CD4-positive, alpha-beta T cell treated with Interleukin-10 for 1 hour (primary cell): ENCODE data around the gene HS3ST2.

Experiments used
- DNase-seq: peaks from one replicate; pipeline ENCODE4 v3.0.0-alpha.2; 2020

The HS3ST2 gene

GRCh38 chr16:22813948-22814710 is at the start of gene HS3ST2:
HS3ST2 (plus strand) TSS chr16:22814162; CDS start chr16:22814611, 449 bp downstream.
- no peak for DNase-seq

GRCh38 chr16:22764662-22765327 is 49.2 kb upstream of the HS3ST2 start:
- no peak for DNase-seq

GRCh38 chr16:22765479-22765878 is 48.5 kb upstream of the HS3ST2 start:
- no peak for DNase-seq

- DNase-seq = no peak
Measured at GRCh38 chr16:22770866-22771265, 43.1 kb upstream of the HS3ST2 start.

GRCh38 chr16:22771551-22771950 is 42.4 kb upstream of the HS3ST2 start:
- no peak for DNase-seq

GRCh38 chr16:22775220-22775922 is 38.6 kb upstream of the HS3ST2 start:
- no peak for DNase-seq

GRCh38 chr16:22781480-22781879 is 32.5 kb upstream of the HS3ST2 start:
- no peak for DNase-seq

GRCh38 chr16:22782314-22782713 is 31.6 kb upstream of the HS3ST2 start:
- no peak for DNase-seq

- DNase-seq = no peak
Measured at GRCh38 chr16:22784690-22785214, 29.2 kb upstream of the HS3ST2 start.

- DNase-seq = no peak
Measured at GRCh38 chr16:22785552-22785951, 28.4 kb upstream of the HS3ST2 start.

- DNase-seq = no peak
Measured at GRCh38 chr16:22786284-22786683, 27.7 kb upstream of the HS3ST2 start.

GRCh38 chr16:22786691-22787090 is 27.3 kb upstream of the HS3ST2 start:
- DNase-seq = no peak

- no peak for DNase-seq
Measured at GRCh38 chr16:22787466-22788192, 26.3 kb upstream of the HS3ST2 start.

GRCh38 chr16:22788193-22788530 is 25.8 kb upstream of the HS3ST2 start:
- no peak for DNase-seq

- no peak for DNase-seq
Measured at GRCh38 chr16:22789281-22789945, 24.5 kb upstream of the HS3ST2 start.

GRCh38 chr16:22797551-22797950 is 16.4 kb upstream of the HS3ST2 start:
- no peak for DNase-seq

GRCh38 chr16:22799113-22799512 is 14.8 kb upstream of the HS3ST2 start:
- DNase-seq = no peak

- DNase-seq = no peak
Measured at GRCh38 chr16:22804893-22805292, 9.1 kb upstream of the HS3ST2 start.

- DNase-seq = no peak
Measured at GRCh38 chr16:22805326-22805725, 8.6 kb upstream of the HS3ST2 start.

GRCh38 chr16:22806811-22807210 is 7.2 kb upstream of the HS3ST2 start:
- no peak for DNase-seq

GRCh38 chr16:22810226-22810625 is 3.7 kb upstream of the HS3ST2 start:
- DNase-seq = no peak

- DNase-seq = no peak
Measured at GRCh38 chr16:22813223-22813947, 577 bp upstream of the HS3ST2 start.
